Measurements from ENCODE around the gene ILDR2.
"Not testable (repeated sequence)": the region's sequence is repeated elsewhere in the genome, so short reads cannot be mapped to it uniquely, and the experiment has no call there.

The ILDR2 gene

GRCh38 chr1:166884040-166884642 is 91.2 kb downstream of the ILDR2 start:
- DNase-seq = peak in 1 of 2 experiments; percentile 28

GRCh38 chr1:166882893-166883292 is 92.4 kb downstream of the ILDR2 start:
- DNase-seq = no peak

- not testable (repeated sequence) for DNase-seq
Observed at GRCh38 chr1:166878173-166878917, 97.0 kb downstream of the ILDR2 start.

- DNase-seq = no peak
Observed at GRCh38 chr1:166876540-166876838, 98.9 kb downstream of the ILDR2 start.

- DNase-seq = peak; percentile 97 to 99
Observed at GRCh38 chr1:166875734-166876539, 99.4 kb downstream of the ILDR2 start, which contains the start of gene TADA1. TADA1 (minus strand) TSS chr1:166876264; CDS start chr1:166876233, 31 bp downstream.

- no peak for DNase-seq
Observed at GRCh38 chr1:166875302-166875733, 100.0 kb downstream of the ILDR2 start.

GRCh38 chr1:166874464-166874863 is 100.9 kb downstream of the ILDR2 start:
- no peak for DNase-seq

- DNase-seq = no peak
Observed at GRCh38 chr1:166870584-166870983, 104.8 kb downstream of the ILDR2 start.

- no peak for DNase-seq
Observed at GRCh38 chr1:166869318-166870099, 105.8 kb downstream of the ILDR2 start.

- no peak for DNase-seq
Observed at GRCh38 chr1:166868639-166869038, 106.7 kb downstream of the ILDR2 start.

- DNase-seq = no peak
Observed at GRCh38 chr1:166865926-166866325, 109.4 kb downstream of the ILDR2 start.

GRCh38 chr1:166859597-166859996 is 115.7 kb downstream of the ILDR2 start:
- no peak for DNase-seq

GRCh38 chr1:166858726-166859419 is 116.5 kb downstream of the ILDR2 start:
- DNase-seq = no peak

Data from stimulated activated CD4-positive, alpha-beta T cell treated with anti-CD3 and anti-CD28 coated beads, Interleukin-4, amount 100 ng/mL, for 4 hours (primary cell).